ENCODE results near the gene STAB1. TPM values are rescaled to one million over a fixed set of nuclear protein-coding genes. Genes with fewer than 3 reads are reported as not detected.

STAB1 gene
- total and polyA plus RNA-seq, 12 donors, result 30.8 to 1,593 (median 466) TPM

- peaks cover 0 to 38% of the 10 kb centered on the region in 2 donors for H3K36me3 ChIP-seq (replicated peaks in 1 of 2)
These were observed 693 bp upstream of the STAB1 start for GRCh38 chr3:52494445-52494844.

GRCh38 chr3:52495777-52496602 lies 852 bp downstream of the STAB1 start:
- no peaks in the 10 kb centered on the region for H3K9me3 ChIP-seq (replicated peaks in 1 of 3)
- 8 to 79% (median 38%) methylated on average over 7 to 16 of the region's 16 CpGs for WGBS, 4 donors
- peak; percentile 68 to 93 (median 92) for DNase-seq
- H3K27me3 ChIP-seq, result no peaks in the 10 kb centered on the region
- TF ChIP-seq POLR2A (IDR thresholded peaks at IDR 0.05), result peak in 1 of 2 donors; percentile 70
- TF ChIP-seq CTCF (IDR thresholded peaks at IDR 0.05), result no peak
- H3K36me3 ChIP-seq (replicated peaks in 1 of 2), result peaks cover 0 to 23% of the 10 kb centered on the region in 2 donors
- intact Hi-C loops (cut with DNase I), result no loop called here
- peaks cover 19 to 58% of the 10 kb centered on the region in 2 donors for H3K4me1 ChIP-seq (replicated peaks in 1 of 2)
- peak overlapping the region; percentile 48 to 85 (median 72) for H3K27ac ChIP-seq
- peak overlapping the region in 1 of 4 donors; percentile 25 for H3K4me3 ChIP-seq

More at GRCh38 chr3:52494445-52494844, 693 bp upstream of the STAB1 start:
- H3K4me3 ChIP-seq, result no peak overlapping the region
- H3K27me3 ChIP-seq, result no peaks in the 10 kb centered on the region
- intact Hi-C loops (cut with DNase I), result no loop called here
- WGBS, 4 donors, result 74 to 89% (median 89%) methylated on average over 7 of the region's 7 CpGs
- H3K27ac ChIP-seq, result peak overlapping the region in 4 of 5 donors; percentile 46 to 85 (median 75)
- H3K9me3 ChIP-seq (replicated peaks in 1 of 3), result no peaks in the 10 kb centered on the region
- no peak for TF ChIP-seq CTCF (IDR thresholded peaks at IDR 0.05)
- no peak for TF ChIP-seq POLR2A (IDR thresholded peaks at IDR 0.05)
- H3K4me1 ChIP-seq (replicated peaks in 1 of 2), result peaks cover 27 to 72% of the 10 kb centered on the region in 2 donors
- no peak for DNase-seq

- peak overlapping the region in 3 of 5 donors; percentile 10 to 78 (median 19) for H3K27ac ChIP-seq
- no peaks in the 10 kb centered on the region for H3K9me3 ChIP-seq (replicated peaks in 1 of 3)
- H3K4me3 ChIP-seq, result peak overlapping the region in 1 of 4 donors; percentile 27
- peaks cover 15 to 34% of the 10 kb centered on the region in 2 donors for H3K4me1 ChIP-seq (replicated peaks in 1 of 2)
- H3K27me3 ChIP-seq, result no peaks in the 10 kb centered on the region
- H3K36me3 ChIP-seq (replicated peaks in 1 of 2), result no peaks in the 10 kb centered on the region
- TF ChIP-seq CTCF (IDR thresholded peaks at IDR 0.05), result no peak
- TF ChIP-seq POLR2A (IDR thresholded peaks at IDR 0.05), result no peak
- intact Hi-C loops (cut with DNase I), result no loop called here
- 68 to 82% (median 73%) methylated on average over 20 to 24 of the region's 24 CpGs for WGBS, 4 donors
- peak in 5 of 7 donors; percentile 51 to 70 (median 60) for DNase-seq
These were observed 3.3 kb downstream of the STAB1 start for GRCh38 chr3:52498137-52499054.

- Histone ChIP-seq H3K4me3 (no peak overlapping the region), H3K9me3 (replicated peaks in 1 of 3) (no peaks in the 10 kb centered on the region), H3K36me3 (replicated peaks in 1 of 2) (peaks cover 0 to 11% of the 10 kb centered on the region in 2 donors), H3K27ac (no peak overlapping the region), H3K4me1 (replicated peaks in 1 of 2) (peaks cover 4 to 7% of the 10 kb centered on the region in 2 donors), H3K27me3 (no peaks in the 10 kb centered on the region)
- 85 to 100% (median 89%) methylated on average over 1 to 11 of the region's 11 CpGs for WGBS, 4 donors
- intact Hi-C loops (cut with DNase I), result no loop called here
- no peak for DNase-seq
- no peak for TF ChIP-seq POLR2A (IDR thresholded peaks at IDR 0.05)
- TF ChIP-seq CTCF (IDR thresholded peaks at IDR 0.05), result no peak
These were observed 5.9 kb downstream of the STAB1 start for GRCh38 chr3:52501046-52501445.
